ENCODE results near the gene PIK3AP1. TPM values are rescaled to one million over a fixed set of nuclear protein-coding genes. Genes with fewer than 3 reads are reported as not detected.

The PIK3AP1 gene
- total and polyA plus RNA-seq, 2 of the 13 experiments (the other 11 are each of a cell fraction or from before 2014, with no cell fraction given): 3.6 to 13.8 TPM

DNA sequence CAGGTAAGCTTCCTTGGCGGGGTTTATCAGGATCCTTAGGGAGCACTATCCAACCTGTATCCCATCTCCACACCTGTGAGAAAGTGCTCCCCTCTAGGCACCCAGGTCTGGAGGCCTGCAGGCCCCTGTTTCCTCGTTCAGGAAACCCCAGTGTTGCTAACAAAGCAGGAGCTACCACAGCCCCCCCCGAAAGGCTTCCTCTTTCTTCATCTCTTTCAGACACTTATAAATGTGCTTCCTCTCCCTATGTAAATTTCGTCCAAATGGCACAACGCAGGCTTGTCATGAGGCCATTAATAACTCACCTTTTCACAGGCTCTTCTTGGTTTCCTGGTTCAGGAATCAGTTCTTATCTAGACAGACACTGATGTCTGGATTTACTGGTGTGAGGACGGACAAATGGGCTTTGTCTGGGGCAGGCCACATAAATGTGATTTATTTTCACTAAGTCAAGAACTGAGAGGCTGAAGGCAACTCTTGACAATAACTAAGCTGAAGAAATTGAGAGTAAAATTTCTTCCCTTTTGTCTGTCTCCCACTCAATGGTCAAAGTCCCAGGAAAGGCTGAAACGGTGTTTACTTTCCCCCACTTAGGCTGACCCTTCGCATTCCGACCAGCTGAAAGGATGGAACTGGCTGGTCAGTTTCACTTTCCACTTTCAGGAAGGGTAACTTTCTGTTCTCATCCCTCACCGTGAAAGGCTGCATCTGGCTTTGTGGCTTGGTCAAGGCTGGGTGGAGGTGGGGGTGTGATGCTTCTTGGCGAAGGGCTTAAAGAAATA, 46.8 kb downstream of the PIK3AP1 start (continued):
- TF ChIP-seq PBX2 (CRISPR knock-in tag; IDR thresholded peaks at IDR 0.05): no peak
- no peak for TF ChIP-seq NCOA1 (CRISPR knock-in tag; IDR thresholded peaks at IDR 0.05)
- TF ChIP-seq, protein P1, sequence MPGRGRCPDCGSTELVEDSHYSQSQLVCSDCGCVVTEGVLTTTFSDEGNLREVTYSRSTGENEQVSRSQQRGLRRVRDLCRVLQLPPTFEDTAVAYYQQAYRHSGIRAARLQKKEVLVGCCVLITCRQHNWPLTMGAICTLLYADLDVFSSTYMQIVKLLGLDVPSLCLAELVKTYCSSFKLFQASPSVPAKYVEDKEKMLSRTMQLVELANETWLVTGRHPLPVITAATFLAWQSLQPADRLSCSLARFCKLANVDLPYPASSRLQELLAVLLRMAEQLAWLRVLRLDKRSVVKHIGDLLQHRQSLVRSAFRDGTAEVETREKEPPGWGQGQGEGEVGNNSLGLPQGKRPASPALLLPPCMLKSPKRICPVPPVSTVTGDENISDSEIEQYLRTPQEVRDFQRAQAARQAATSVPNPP (CRISPR knock-in tag; IDR thresholded peaks at IDR 0.05): no peak
- no peak for TF ChIP-seq TEF (CRISPR knock-in tag; IDR thresholded peaks at IDR 0.05)
- no peak for TF ChIP-seq SETDB1 (CRISPR knock-in tag; IDR thresholded peaks at IDR 0.05; ENCODE audit: borderline replicate concordance)
- no peak for TF ChIP-seq MYNN (CRISPR knock-in tag; IDR thresholded peaks at IDR 0.05; ENCODE audit: low read depth)
- no peak for TF ChIP-seq ZNF354B (CRISPR knock-in tag; IDR thresholded peaks at IDR 0.05)
- TF ChIP-seq, protein P2, sequence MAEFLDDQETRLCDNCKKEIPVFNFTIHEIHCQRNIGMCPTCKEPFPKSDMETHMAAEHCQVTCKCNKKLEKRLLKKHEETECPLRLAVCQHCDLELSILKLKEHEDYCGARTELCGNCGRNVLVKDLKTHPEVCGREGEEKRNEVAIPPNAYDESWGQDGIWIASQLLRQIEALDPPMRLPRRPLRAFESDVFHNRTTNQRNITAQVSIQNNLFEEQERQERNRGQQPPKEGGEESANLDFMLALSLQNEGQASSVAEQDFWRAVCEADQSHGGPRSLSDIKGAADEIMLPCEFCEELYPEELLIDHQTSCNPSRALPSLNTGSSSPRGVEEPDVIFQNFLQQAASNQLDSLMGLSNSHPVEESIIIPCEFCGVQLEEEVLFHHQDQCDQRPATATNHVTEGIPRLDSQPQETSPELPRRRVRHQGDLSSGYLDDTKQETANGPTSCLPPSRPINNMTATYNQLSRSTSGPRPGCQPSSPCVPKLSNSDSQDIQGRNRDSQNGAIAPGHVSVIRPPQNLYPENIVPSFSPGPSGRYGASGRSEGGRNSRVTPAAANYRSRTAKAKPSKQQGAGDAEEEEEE (CRISPR knock-in tag; IDR thresholded peaks at IDR 0.05; ENCODE audit: borderline replicate concordance): no peak
- no peak for TF ChIP-seq ZNF235 (CRISPR knock-in tag; IDR thresholded peaks at IDR 0.05; ENCODE audit: borderline replicate concordance)
- no peak for TF ChIP-seq ZNF773 (CRISPR knock-in tag; IDR thresholded peaks at IDR 0.05; ENCODE audit: borderline replicate concordance)
- TF ChIP-seq MED8 (CRISPR knock-in tag; IDR thresholded peaks at IDR 0.05; ENCODE audit: insufficient replicate concordance): no peak
- no peak for TF ChIP-seq RFX1 (IDR thresholded peaks at IDR 0.05)
- TF ChIP-seq POLR2A (IDR thresholded peaks at IDR 0.05; ENCODE audit: insufficient read depth in 1 of 2, low read depth in 2 of 2, low read length in 2 of 2): 0 out of 4 replicates have a peak, but pooled peaks of 1 of the 2 experiments have one; percentile 15
- peak; percentile 60; the same call in 1 of the 2 replicates for TF ChIP-seq ZNF644 (CRISPR knock-in tag; IDR thresholded peaks at IDR 0.05; ENCODE audit: low read depth)
- no peak for TF ChIP-seq JUN (CRISPR knock-in tag; IDR thresholded peaks at IDR 0.05)
- no peak for TF ChIP-seq ZNF580 (CRISPR knock-in tag; IDR thresholded peaks at IDR 0.05; ENCODE audit: borderline replicate concordance, low read depth)
- 0 out of 2 replicates have a peak, but pooled peaks have one; percentile 19 for TF ChIP-seq EHMT2 (IDR thresholded peaks at IDR 0.05; ENCODE audit: borderline replicate concordance, low read depth, low read length)
- TF ChIP-seq, protein P3, sequence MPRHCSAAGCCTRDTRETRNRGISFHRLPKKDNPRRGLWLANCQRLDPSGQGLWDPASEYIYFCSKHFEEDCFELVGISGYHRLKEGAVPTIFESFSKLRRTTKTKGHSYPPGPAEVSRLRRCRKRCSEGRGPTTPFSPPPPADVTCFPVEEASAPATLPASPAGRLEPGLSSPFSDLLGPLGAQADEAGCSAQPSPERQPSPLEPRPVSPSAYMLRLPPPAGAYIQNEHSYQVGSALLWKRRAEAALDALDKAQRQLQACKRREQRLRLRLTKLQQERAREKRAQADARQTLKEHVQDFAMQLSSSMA (CRISPR knock-in tag; IDR thresholded peaks at IDR 0.05): no peak
- no peak for TF ChIP-seq ZNF569 (CRISPR knock-in tag; IDR thresholded peaks at IDR 0.05; ENCODE audit: borderline replicate concordance)
- TF ChIP-seq GLMP (CRISPR knock-in tag; IDR thresholded peaks at IDR 0.05; ENCODE audit: borderline replicate concordance): no peak
- no peak for TF ChIP-seq KDM5A (IDR thresholded peaks at IDR 0.05; ENCODE audit: borderline replicate concordance, low read length)
- TF ChIP-seq NR2F2 (IDR thresholded peaks at IDR 0.05; ENCODE audit: borderline replicate concordance, low read depth): peak; percentile 82
- TF ChIP-seq NFYB (CRISPR knock-in tag; IDR thresholded peaks at IDR 0.05): no peak
